ENCODE data around the gene ANKFN1.

Gene ANKFN1

GRCh38 chr17:56167491-56167890 lies 14.2 kb downstream of the ANKFN1 start:
- no peak for DNase-seq (ENCODE audit: extremely low read depth, insufficient read length)
- no peaks in the 10 kb centered on the region for H3K36me3 ChIP-seq (ENCODE audit: control insufficient read depth, insufficient read depth, low read length)
- no peak for TF ChIP-seq CTCF (IDR thresholded peaks at IDR 0.05; ENCODE audit: insufficient read depth, low read length, poor library complexity, severe bottlenecking)

DNA sequence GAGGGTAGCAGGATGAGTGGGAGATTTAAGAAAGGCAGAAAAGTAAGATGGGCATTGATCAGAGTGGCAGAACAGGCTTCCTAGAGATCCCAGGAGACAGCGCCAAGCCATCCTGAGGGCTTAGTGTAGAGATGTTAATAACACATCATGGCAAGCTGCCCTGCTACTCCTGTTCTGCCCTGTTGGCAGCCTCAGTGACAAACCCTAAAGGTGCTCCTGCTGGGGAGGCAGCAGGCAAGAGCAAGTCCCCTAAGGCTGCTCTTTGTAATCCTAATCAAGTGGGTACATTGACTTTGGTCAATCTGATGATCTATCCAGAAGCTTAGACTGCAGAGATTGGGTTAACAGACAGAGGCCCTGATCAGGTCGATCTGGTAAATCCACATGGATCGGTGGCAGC lies 16.3 kb downstream of the ANKFN1 start:
- H3K36me3 ChIP-seq (ENCODE audit: control insufficient read depth, insufficient read depth, low read length) = no peaks in the 10 kb centered on the region
- DNase-seq (ENCODE audit: extremely low read depth, insufficient read length) = no peak
- no peak overlapping the region for H3K4me3 ChIP-seq (replicated peaks; ENCODE audit: low read depth, low read length)
- TF ChIP-seq CTCF (IDR thresholded peaks at IDR 0.05; ENCODE audit: insufficient read depth, low read length, poor library complexity, severe bottlenecking) = no peak
- H3K27me3 ChIP-seq (replicated peaks; ENCODE audit: control insufficient read depth, insufficient read depth, low read length) = peaks cover 1% of the 10 kb centered on the region

More at GRCh38 chr17:56167491-56167890, 14.2 kb downstream of the ANKFN1 start:
- no peak overlapping the region for H3K4me3 ChIP-seq (replicated peaks; ENCODE audit: low read depth, low read length)
- no peaks in the 10 kb centered on the region; the same call in 1 of the 2 replicates for H3K27me3 ChIP-seq (replicated peaks; ENCODE audit: control insufficient read depth, insufficient read depth, low read length)

GRCh38 chr17:56171186-56171959 lies 18.1 kb downstream of the ANKFN1 start:
- no peak for DNase-seq (ENCODE audit: extremely low read depth, insufficient read length)

GRCh38 chr17:56172517-56172982 lies 19.3 kb downstream of the ANKFN1 start:
- H3K36me3 ChIP-seq (ENCODE audit: control insufficient read depth, insufficient read depth, low read length) = no peaks in the 10 kb centered on the region
- H3K4me3 ChIP-seq (replicated peaks; ENCODE audit: low read depth, low read length) = no peak overlapping the region
- DNase-seq (ENCODE audit: extremely low read depth, insufficient read length) = no peak
- H3K27me3 ChIP-seq (replicated peaks; ENCODE audit: control insufficient read depth, insufficient read depth, low read length) = peaks cover 1% of the 10 kb centered on the region
- TF ChIP-seq CTCF (IDR thresholded peaks at IDR 0.05; ENCODE audit: insufficient read depth, low read length, poor library complexity, severe bottlenecking) = no peak

More at GRCh38 chr17:56171186-56171959, 18.1 kb downstream of the ANKFN1 start:
- TF ChIP-seq CTCF (IDR thresholded peaks at IDR 0.05; ENCODE audit: insufficient read depth, low read length, poor library complexity, severe bottlenecking) = no peak
- Histone ChIP-seq H3K4me3 (replicated peaks; ENCODE audit: low read depth, low read length) (no peak overlapping the region), H3K36me3 (ENCODE audit: control insufficient read depth, insufficient read depth, low read length) (no peaks in the 10 kb centered on the region), H3K27me3 (replicated peaks; ENCODE audit: control insufficient read depth, insufficient read depth, low read length) (peaks cover 1% of the 10 kb centered on the region)

- Histone ChIP-seq H3K36me3 (ENCODE audit: control insufficient read depth, insufficient read depth, low read length) (no peaks in the 10 kb centered on the region), H3K27me3 (replicated peaks; ENCODE audit: control insufficient read depth, insufficient read depth, low read length) (peaks cover 1% of the 10 kb centered on the region), H3K4me3 (replicated peaks; ENCODE audit: low read depth, low read length) (no peak overlapping the region)
- TF ChIP-seq CTCF (IDR thresholded peaks at IDR 0.05; ENCODE audit: insufficient read depth, low read length, poor library complexity, severe bottlenecking) = no peak
- DNase-seq (ENCODE audit: extremely low read depth, insufficient read length) = no peak
Observed at GRCh38 chr17:56173026-56173425, 19.8 kb downstream of the ANKFN1 start.

Data from GM06990 (cell line).